Left kidney (tissue), 2 donors: ENCODE results near the gene TSPAN7. TPM values are rescaled to one million over a fixed set of nuclear protein-coding genes. Genes with fewer than 3 reads are reported as not detected.

ENCODE experiments used
- DNase-seq: peaks from one replicate; pipeline ENCODE4 v3.0.0-alpha.2; 2013
- polyA plus RNA-seq: library from polyadenylated mRNA; unstranded; fragments of 120-200 nt; gene quantifications from one replicate; pipeline ENCODE4 v1.2.1, GENCODE V29; 2013; ENCODE audit not compliant: insufficient read length

Gene TSPAN7
- polyA plus RNA-seq, 1 donor: 37.9 TPM

DNA sequence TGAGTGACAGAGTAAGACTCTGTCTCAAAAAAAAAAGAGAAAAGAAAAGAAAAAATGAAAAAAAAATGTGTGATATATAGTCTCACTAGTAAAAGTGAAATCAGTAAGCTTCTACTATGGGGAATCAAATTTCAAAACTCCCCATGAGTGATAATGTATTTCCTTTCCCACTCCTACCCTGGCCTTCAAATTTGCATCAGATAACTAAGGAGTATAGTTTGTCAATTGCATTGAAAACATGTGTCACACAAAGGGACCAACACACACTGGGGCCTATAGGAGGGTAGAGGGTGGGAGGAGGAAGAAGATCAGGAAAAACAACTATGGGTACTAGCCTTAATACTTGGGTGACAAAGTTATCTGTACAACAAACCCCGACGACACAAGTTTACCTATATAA lies 118.4 kb downstream of the TSPAN7 start:
- no peak for DNase-seq

DNA sequence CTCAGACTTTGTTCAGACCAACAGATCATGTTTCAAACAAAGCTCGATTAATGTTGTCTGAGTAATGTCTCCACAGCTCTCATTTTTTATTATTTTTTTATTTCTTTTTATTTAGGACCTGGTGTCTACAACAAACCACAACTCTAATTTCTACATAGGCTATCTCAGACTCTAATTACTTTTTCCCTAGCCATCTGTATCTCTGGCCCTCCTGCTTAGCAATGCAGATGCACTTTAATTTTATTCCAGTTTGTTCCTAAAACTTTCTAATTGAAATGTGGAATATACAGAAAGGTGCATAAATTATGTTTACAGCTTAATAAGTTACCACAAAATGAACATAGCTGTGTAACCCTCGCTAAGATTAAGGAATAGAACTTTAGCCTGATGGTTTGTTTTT lies 120.8 kb downstream of the TSPAN7 start:
- DNase-seq: no peak

DNA sequence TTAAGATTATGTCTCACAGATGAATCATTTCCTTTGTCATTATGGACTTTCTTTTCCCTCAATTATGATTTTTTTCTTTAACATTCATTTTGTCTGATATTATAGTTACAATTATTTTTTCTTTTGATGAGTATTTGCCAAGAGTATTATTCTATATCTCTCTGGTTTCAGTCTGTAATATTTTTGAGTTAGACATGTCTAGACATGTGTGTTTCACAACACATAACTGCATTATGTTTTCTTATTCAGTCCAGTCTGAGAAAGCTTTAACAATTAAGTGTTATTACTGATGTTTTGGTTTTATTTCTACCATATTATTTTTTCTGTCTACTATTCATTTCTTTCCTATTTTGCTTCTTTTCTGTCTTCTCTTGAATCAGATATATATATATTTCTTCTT lies 131.6 kb downstream of the TSPAN7 start:
- DNase-seq: no peak

DNA sequence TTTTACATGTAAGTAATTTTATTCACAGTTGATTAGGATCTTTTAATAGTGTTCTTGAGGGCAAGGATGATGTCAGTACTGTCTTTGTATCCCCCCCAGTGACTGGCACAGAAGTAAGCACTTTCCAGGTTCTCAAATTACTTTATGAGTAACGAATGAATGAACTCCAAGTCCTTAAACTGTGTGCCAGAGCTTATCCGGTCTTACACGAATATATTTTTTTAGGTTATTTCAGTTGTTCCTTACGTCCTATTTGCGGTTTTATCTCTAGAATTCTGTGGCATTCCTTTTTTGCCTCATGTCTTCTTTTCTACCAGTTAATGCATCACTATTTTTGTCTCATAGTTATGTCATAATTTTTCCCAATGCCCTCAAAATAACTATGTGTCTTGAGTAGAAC lies 133.1 kb downstream of the TSPAN7 start:
- no peak for DNase-seq

DNA sequence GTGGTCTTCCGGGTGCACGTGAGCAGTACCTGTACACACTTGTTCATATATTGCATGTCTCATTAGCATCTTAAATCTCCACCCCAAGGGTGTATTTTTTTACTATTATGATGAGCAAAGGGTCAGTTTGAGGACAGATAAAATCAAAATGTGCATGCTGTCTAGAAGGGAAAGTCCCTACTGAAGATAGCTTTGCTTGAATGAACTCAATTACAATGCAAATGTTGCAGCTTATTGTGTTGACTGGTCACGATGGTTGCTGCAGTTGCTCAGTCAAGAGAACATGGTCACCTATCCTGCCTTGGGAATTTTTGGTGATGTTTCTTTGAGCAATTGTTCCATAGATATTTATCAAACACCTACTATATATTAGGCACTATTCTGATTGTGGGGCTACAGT lies 136.1 kb downstream of the TSPAN7 start:
- DNase-seq: no peak

DNA sequence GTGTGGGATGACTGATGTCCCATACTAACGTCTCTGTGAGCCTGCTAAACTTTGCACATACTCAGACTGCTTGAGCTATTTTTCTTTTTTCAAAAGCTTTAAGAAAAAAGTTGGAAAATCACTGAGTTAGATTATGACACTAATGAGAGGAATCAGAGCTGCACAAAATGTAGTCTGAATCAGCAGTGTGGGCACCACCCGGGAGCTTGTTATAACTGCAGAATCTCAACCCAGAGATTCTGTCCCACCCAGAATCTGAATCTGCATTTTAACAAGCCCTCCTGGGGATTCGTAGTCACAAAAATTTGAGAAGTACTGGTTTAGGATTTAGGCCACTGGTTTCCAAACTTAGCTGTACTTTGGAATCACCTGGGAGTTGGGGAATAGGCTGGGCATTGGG lies 137.8 kb downstream of the TSPAN7 start:
- DNase-seq: no peak

DNA sequence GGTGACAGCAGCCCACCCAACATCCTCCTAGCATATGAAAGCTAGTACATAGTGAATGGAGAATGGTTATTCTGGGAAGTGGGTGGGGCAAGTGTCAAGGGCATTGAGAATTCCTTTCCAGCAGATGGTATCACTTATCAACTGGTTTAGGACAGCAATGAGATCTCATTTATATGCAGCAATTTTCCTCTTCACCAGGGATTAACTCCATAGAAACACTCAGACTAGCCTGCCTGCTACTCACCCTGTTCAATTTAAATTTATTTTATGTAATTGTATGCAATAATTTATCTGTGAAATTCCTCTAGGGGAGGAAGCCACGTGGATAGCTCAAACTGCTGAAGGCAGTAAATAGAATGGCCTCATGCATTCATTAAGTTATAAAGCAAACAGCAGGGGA lies 138.4 kb downstream of the TSPAN7 start:
- DNase-seq: no peak

DNA sequence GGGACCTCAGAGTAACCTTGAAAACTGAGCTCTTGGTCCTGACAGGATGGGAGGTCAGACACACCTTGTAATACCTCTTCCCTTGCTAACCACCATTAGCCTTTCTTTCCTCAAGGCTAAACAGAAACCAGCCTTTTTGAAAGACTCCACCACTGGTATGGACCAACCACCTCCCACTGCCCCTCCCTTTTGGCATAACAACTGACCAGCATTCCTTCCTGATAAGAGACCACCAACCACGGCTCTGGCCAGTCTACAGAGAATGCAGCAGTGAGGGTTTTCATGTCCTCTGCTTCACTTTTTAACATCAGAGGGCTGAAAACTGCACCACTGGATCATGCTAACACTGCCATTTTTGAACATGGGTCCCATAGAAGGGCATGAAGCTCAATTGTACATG lies 139.7 kb downstream of the TSPAN7 start:
- no peak for DNase-seq

DNA sequence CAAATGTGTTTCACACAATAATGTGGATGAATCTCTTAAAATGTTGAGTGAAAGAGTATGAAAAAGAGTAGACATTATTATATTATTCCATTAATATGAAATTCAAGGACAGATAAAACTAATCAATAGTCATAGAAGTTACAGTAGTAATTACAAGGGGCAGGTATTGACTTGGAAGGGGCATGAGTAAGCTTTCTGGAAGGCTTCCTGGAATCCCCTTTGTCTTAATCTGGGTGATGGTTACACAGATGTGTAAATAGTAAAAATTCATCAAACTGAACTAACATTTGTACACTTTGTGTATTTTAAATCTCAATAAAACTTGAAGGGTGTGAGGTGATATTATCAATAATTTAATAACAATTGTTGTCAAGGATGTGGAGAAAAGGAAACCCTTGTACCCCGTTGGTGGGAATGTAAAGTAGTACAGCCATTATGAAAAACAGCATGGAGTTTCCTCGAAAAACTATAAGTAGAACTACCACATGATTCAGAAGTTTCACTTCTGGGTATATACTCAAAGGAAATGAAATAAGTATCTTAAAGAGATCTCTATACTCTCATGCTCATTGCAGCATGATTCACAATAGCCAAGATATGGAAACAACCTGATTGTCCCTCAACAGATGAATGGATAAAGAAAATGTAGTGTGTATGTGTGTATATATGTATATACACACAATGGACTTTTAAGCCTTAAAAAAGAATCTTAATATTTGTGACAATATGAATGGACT lies 143.0 kb downstream of the TSPAN7 start:
- no peak for DNase-seq

DNA sequence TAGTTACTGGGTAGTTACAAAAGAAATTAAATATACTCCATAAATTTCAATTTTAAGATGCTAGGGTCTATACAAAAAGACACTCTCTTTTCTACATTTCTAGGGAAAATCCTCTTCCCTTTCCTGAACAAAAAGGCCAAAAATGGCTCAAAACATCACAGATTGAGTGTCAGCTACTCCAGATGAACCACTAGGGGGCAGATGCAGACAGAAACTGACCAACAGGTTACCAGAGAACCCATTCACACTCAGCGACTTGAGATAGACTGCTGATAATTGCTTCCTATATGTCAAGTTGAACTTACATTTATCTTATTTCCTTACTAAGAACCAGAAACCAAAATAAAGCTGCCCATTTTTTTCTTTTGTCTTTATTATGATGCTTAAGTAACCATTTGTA lies 156.5 kb downstream of the TSPAN7 start:
- DNase-seq: no peak

DNA sequence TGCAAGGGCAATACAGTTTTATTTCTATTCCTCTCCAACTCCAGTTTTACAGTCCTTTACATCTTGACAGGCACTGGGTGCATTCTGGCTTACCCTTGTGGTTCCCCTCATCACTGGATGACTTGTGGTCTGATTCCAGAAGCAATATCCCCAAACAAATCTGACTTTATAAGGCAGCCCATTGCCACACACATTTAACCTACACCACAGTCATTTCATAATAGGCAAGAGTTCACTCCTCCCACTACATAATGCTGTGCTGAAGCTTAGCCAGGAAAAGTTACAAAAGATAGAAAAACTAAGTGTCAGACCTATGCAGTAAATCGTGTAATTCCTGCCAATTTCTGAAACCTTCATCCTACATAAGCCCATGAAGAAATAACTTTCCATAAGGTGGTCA lies 157.0 kb downstream of the TSPAN7 start:
- DNase-seq: no peak

DNA sequence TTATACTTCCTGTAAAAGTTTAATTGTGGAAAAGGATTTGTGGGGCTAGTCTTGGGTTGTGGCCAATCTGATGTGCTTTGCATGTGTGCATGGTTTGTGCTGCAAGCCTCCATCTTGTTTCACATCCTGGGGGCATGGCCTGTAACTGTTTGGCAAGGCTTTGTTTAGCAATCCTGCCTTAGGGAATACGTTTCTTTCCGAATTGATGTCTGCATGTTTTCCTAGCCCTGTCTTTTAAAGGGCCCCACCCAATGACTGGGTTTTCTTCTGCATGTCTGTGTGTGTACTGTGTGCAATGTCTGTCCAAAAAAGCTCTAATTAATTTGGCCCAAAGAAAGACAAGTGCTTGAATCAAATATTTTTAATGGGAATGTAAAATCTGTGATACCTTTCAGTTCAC lies 165.3 kb downstream of the TSPAN7 start:
- no peak for DNase-seq

DNA sequence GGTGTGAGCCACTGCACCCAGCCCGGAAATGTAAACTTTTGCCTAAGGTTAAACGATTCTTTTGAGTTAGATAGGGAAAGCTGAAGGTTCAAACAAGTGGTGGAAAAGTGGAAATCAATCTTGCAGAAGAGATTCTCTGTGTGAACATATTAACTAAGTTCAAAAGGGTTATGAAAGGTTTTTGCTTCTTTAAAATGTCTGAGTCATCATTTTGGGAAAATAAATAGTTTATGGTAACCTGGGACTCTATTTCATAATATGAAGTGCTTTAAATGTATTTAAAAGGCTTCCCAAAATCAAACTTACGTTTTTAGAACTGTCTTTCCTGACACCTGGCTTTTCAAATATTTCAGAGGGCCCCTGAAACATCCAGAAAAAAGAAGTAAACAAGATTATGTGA lies 166.3 kb downstream of the TSPAN7 start:
- DNase-seq: no peak

DNA sequence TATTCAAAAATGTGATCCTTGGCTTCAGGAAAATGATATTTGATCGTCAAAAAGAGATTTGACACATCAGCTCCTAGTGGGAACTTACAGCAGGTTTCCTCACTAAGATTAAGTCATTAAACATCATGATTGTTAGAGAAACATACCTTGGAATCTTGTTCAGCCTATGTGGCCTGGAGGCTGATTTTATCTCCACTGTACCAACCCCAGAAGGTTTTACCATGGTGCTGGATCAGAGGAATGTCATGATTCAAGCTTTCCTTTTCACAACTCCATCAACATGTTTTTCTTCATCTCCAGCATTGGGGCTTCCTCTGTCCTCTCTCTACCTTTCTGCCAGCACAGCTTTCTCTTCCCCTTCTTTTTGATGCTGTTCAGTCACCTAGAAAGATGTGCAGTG lies 171.5 kb downstream of the TSPAN7 start:
- DNase-seq: no peak

Other genes with a start within 250 kb of the TSPAN7 start
- 27.2 TPM for gene RPGR, start 234.0 kb upstream of the TSPAN7 start, polyA plus RNA-seq
- gene OTC, start 208.9 kb upstream of the TSPAN7 start, polyA plus RNA-seq: not detected
- 14.0 TPM for gene MID1IP1, start 239.9 kb downstream of the TSPAN7 start, polyA plus RNA-seq